IMR-90 (cell line): ENCODE results near the gene ZNF282.

Experiments used
- BHLHE40 ChIP-seq: fragments of 150-350 bp; IDR thresholded peaks from 2 replicates; pipeline ENCODE4 v1.6.1; 2016; ENCODE audit warnings: mild to moderate bottlenecking, low read depth, low read length
- CEBPB ChIP-seq: IDR thresholded peaks from 2 replicates; pipeline ENCODE4 v1.6.1; 2012; ENCODE audit warnings: low read depth, low read length, improper control_type of control experiment
- CTCF ChIP-seq: conservative IDR thresholded peaks from 2 replicates; pipeline ENCODE4 v1.5.1; 2012; ENCODE audit warnings: mild to moderate bottlenecking, low read depth, low read length, improper control_type of control experiment
- FOS ChIP-seq: fragments of 150-350 bp; IDR thresholded peaks from 2 replicates; pipeline ENCODE4 v1.6.1; 2016; ENCODE audit warnings: low read depth, low read length
- MAFK ChIP-seq: IDR thresholded peaks from 2 replicates; pipeline ENCODE4 v1.6.1; 2012; ENCODE audit warnings: low read depth, low read length, improper control_type of control experiment
- MAZ ChIP-seq: IDR thresholded peaks from 2 replicates; pipeline ENCODE4 v1.6.1; 2012; ENCODE audit warnings: low read depth, mild to moderate bottlenecking, low read length, improper control_type of control experiment, moderate library complexity, borderline replicate concordance
- NFE2L2 ChIP-seq: fragments of 150-350 bp; IDR thresholded peaks from 2 replicates; pipeline ENCODE4 v1.6.1; 2016; ENCODE audit warnings: low read depth, mild to moderate bottlenecking, low read length
- POLR2A ChIP-seq: IDR thresholded peaks from 2 replicates; pipeline ENCODE4 v1.6.1; 2012; ENCODE audit warnings: mild to moderate bottlenecking, low read depth, low read length
- RCOR1 ChIP-seq: IDR thresholded peaks from 2 replicates; pipeline ENCODE4 v1.6.1; 2012; ENCODE audit warnings: mild to moderate bottlenecking, low read length, improper control_type of control experiment; ENCODE audit not compliant: insufficient replicate concordance
- RFX5 ChIP-seq: IDR thresholded peaks from 2 replicates; pipeline ENCODE4 v1.8.0; 2012; ENCODE audit warnings: low read depth, mild to moderate bottlenecking, low read length, moderate library complexity
- SMC3 ChIP-seq: fragments of 150-350 bp; IDR thresholded peaks from 2 replicates; pipeline ENCODE4 v1.6.1; 2016; ENCODE audit warnings: low read depth, mild to moderate bottlenecking, antibody characterized with exemption, low read length, moderate library complexity
- USF2 ChIP-seq: fragments of 150-350 bp; IDR thresholded peaks from 2 replicates; pipeline ENCODE4 v1.6.1; 2017; ENCODE audit warnings: mild to moderate bottlenecking, antibody characterized with exemption, low read length, low read depth

- TF ChIP-seq CEBPB (no peak), POLR2A (no peak), CTCF (no peak), RCOR1 (no peak), USF2 (no peak), RFX5 (no peak), FOS (no peak), MAFK (no peak), SMC3 (no peak), MAZ (no peak), BHLHE40 (no peak), NFE2L2 (no peak)
Observed at GRCh38 chr7:149194799-149195179, 557 bp upstream of the ZNF282 start.
